ENCODE data around the gene MLH1. TPM values are rescaled to one million over a fixed set of nuclear protein-coding genes. Genes with fewer than 3 reads are reported as not detected.

The MLH1 gene
- total RNA-seq, 1 experiment from 2014 or later, result 47.8 TPM

GRCh38 chr3:37024092-37024491 is 30.8 kb downstream of the MLH1 start:
- H3K27ac ChIP-seq (ENCODE audit: low read length), result no peak overlapping the region
- no peaks in the 10 kb centered on the region for H4K20me1 ChIP-seq (ENCODE audit: insufficient read depth, low read depth, low read length)
- H3K36me3 ChIP-seq (ENCODE audit: insufficient read depth, low read length), result peaks cover 37% of the 10 kb centered on the region
- H3K4me3 ChIP-seq (ENCODE audit: low read length), result no peak overlapping the region
- no peak overlapping the region for H3K4me2 ChIP-seq (ENCODE audit: low read depth, low read length, poor library complexity, severe bottlenecking)
- H3K9me3 ChIP-seq (ENCODE audit: low read length), result no peaks in the 10 kb centered on the region
- peak; percentile 68 for DNase-seq
- peaks cover 12% of the 10 kb centered on the region for H3K4me1 ChIP-seq (ENCODE audit: low read length)
- no peaks in the 10 kb centered on the region for H3K9me2 ChIP-seq (replicated peaks; ENCODE audit: insufficient read depth, low read length)
- no peak overlapping the region for H3K9ac ChIP-seq (ENCODE audit: low read length)
- peaks cover 4% of the 10 kb centered on the region; the same call in 1 of the 2 replicates for H3K79me2 ChIP-seq (ENCODE audit: low read length)
- no peak overlapping the region for H2AFZ ChIP-seq (ENCODE audit: low read length)
- no peaks in the 10 kb centered on the region for H3K27me3 ChIP-seq (ENCODE audit: low read length)

GRCh38 chr3:37024820-37025405 is 31.6 kb downstream of the MLH1 start:
- Histone ChIP-seq H2AFZ (ENCODE audit: low read length) (no peak overlapping the region), H3K79me2 (ENCODE audit: low read length) (peaks cover 4% of the 10 kb centered on the region; the same call in 1 of the 2 replicates), H3K4me3 (ENCODE audit: low read length) (no peak overlapping the region), H3K9me2 (replicated peaks; ENCODE audit: insufficient read depth, low read length) (no peaks in the 10 kb centered on the region), H3K36me3 (ENCODE audit: insufficient read depth, low read length) (peaks cover 41% of the 10 kb centered on the region), H3K4me2 (ENCODE audit: low read depth, low read length, poor library complexity, severe bottlenecking) (peak overlapping the region; percentile 2), H3K9ac (ENCODE audit: low read length) (no peak overlapping the region), H4K20me1 (ENCODE audit: insufficient read depth, low read depth, low read length) (no peaks in the 10 kb centered on the region), H3K9me3 (ENCODE audit: low read length) (no peaks in the 10 kb centered on the region), H3K27me3 (ENCODE audit: low read length) (no peaks in the 10 kb centered on the region), H3K27ac (ENCODE audit: low read length) (peak overlapping the region; percentile 19; the same call in 1 of the 2 replicates), H3K4me1 (ENCODE audit: low read length) (peaks cover 12% of the 10 kb centered on the region)
- peak; percentile 74 for DNase-seq

GRCh38 chr3:37025561-37026335 is 32.4 kb downstream of the MLH1 start:
- H3K9me2 ChIP-seq (replicated peaks; ENCODE audit: insufficient read depth, low read length), result no peaks in the 10 kb centered on the region
- no peak overlapping the region for H3K4me3 ChIP-seq (ENCODE audit: low read length)
- no peaks in the 10 kb centered on the region for H3K27me3 ChIP-seq (ENCODE audit: low read length)
- peaks cover 41% of the 10 kb centered on the region for H3K36me3 ChIP-seq (ENCODE audit: insufficient read depth, low read length)
- H3K9me3 ChIP-seq (ENCODE audit: low read length), result no peaks in the 10 kb centered on the region
- H3K27ac ChIP-seq (ENCODE audit: low read length), result 0 out of 2 replicates have a peak overlapping the region, but pooled peaks have one; percentile 19
- H3K4me1 ChIP-seq (ENCODE audit: low read length), result peaks cover 12% of the 10 kb centered on the region
- no peak overlapping the region for H3K9ac ChIP-seq (ENCODE audit: low read length)
- H3K4me2 ChIP-seq (ENCODE audit: low read depth, low read length, poor library complexity, severe bottlenecking), result no peak overlapping the region
- H3K79me2 ChIP-seq (ENCODE audit: low read length), result peaks cover 4% of the 10 kb centered on the region; the same call in 1 of the 2 replicates
- no peak for DNase-seq
- no peaks in the 10 kb centered on the region for H4K20me1 ChIP-seq (ENCODE audit: insufficient read depth, low read depth, low read length)
- H2AFZ ChIP-seq (ENCODE audit: low read length), result no peak overlapping the region

GRCh38 chr3:37026851-37027250 is 33.5 kb downstream of the MLH1 start:
- Histone ChIP-seq H3K36me3 (ENCODE audit: insufficient read depth, low read length) (peaks cover 42% of the 10 kb centered on the region), H3K4me3 (ENCODE audit: low read length) (no peak overlapping the region), H3K27me3 (ENCODE audit: low read length) (no peaks in the 10 kb centered on the region), H3K4me2 (ENCODE audit: low read depth, low read length, poor library complexity, severe bottlenecking) (no peak overlapping the region), H3K4me1 (ENCODE audit: low read length) (peaks cover 12% of the 10 kb centered on the region), H3K27ac (ENCODE audit: low read length) (no peak overlapping the region), H4K20me1 (ENCODE audit: insufficient read depth, low read depth, low read length) (no peaks in the 10 kb centered on the region), H3K9me2 (replicated peaks; ENCODE audit: insufficient read depth, low read length) (no peaks in the 10 kb centered on the region), H3K9ac (ENCODE audit: low read length) (no peak overlapping the region), H2AFZ (ENCODE audit: low read length) (no peak overlapping the region), H3K9me3 (ENCODE audit: low read length) (no peaks in the 10 kb centered on the region), H3K79me2 (ENCODE audit: low read length) (peaks cover 8% of the 10 kb centered on the region; the same call in 1 of the 2 replicates)
- DNase-seq, result no peak

GRCh38 chr3:37028329-37028728 is 35.0 kb downstream of the MLH1 start:
- H3K4me2 ChIP-seq (ENCODE audit: low read depth, low read length, poor library complexity, severe bottlenecking), result no peak overlapping the region
- H4K20me1 ChIP-seq (ENCODE audit: insufficient read depth, low read depth, low read length), result no peaks in the 10 kb centered on the region
- peaks cover 56% of the 10 kb centered on the region for H3K36me3 ChIP-seq (ENCODE audit: insufficient read depth, low read length)
- H3K9ac ChIP-seq (ENCODE audit: low read length), result no peak overlapping the region
- H2AFZ ChIP-seq (ENCODE audit: low read length), result no peak overlapping the region
- H3K9me2 ChIP-seq (replicated peaks; ENCODE audit: insufficient read depth, low read length), result no peaks in the 10 kb centered on the region
- no peak overlapping the region for H3K4me3 ChIP-seq (ENCODE audit: low read length)
- no peak for DNase-seq
- no peak overlapping the region for H3K27ac ChIP-seq (ENCODE audit: low read length)
- no peaks in the 10 kb centered on the region for H3K9me3 ChIP-seq (ENCODE audit: low read length)
- no peaks in the 10 kb centered on the region for H3K27me3 ChIP-seq (ENCODE audit: low read length)
- peaks cover 9% of the 10 kb centered on the region; the same call in 1 of the 2 replicates for H3K79me2 ChIP-seq (ENCODE audit: low read length)
- peaks cover 12% of the 10 kb centered on the region for H3K4me1 ChIP-seq (ENCODE audit: low read length)

GRCh38 chr3:37029111-37029510 is 35.8 kb downstream of the MLH1 start:
- no peak overlapping the region for H3K27ac ChIP-seq (ENCODE audit: low read length)
- H3K4me2 ChIP-seq (ENCODE audit: low read depth, low read length, poor library complexity, severe bottlenecking), result no peak overlapping the region
- peaks cover 12% of the 10 kb centered on the region for H3K4me1 ChIP-seq (ENCODE audit: low read length)
- peaks cover 11% of the 10 kb centered on the region; the same call in 1 of the 2 replicates for H3K79me2 ChIP-seq (ENCODE audit: low read length)
- H2AFZ ChIP-seq (ENCODE audit: low read length), result no peak overlapping the region
- H3K9ac ChIP-seq (ENCODE audit: low read length), result no peak overlapping the region
- no peaks in the 10 kb centered on the region for H3K27me3 ChIP-seq (ENCODE audit: low read length)
- H4K20me1 ChIP-seq (ENCODE audit: insufficient read depth, low read depth, low read length), result no peaks in the 10 kb centered on the region
- no peaks in the 10 kb centered on the region for H3K9me3 ChIP-seq (ENCODE audit: low read length)
- DNase-seq, result no peak
- peaks cover 64% of the 10 kb centered on the region for H3K36me3 ChIP-seq (ENCODE audit: insufficient read depth, low read length)
- H3K9me2 ChIP-seq (replicated peaks; ENCODE audit: insufficient read depth, low read length), result no peaks in the 10 kb centered on the region
- H3K4me3 ChIP-seq (ENCODE audit: low read length), result no peak overlapping the region

GRCh38 chr3:37029516-37030163 is 36.3 kb downstream of the MLH1 start:
- peaks cover 68% of the 10 kb centered on the region for H3K36me3 ChIP-seq (ENCODE audit: insufficient read depth, low read length)

GRCh38 chr3:37030588-37030987 is 37.3 kb downstream of the MLH1 start:
- no peak overlapping the region for H3K4me3 ChIP-seq (ENCODE audit: low read length)
- peaks cover 77% of the 10 kb centered on the region for H3K36me3 ChIP-seq (ENCODE audit: insufficient read depth, low read length)
- H3K27ac ChIP-seq (ENCODE audit: low read length), result no peak overlapping the region
- DNase-seq, result no peak
- peaks cover 12% of the 10 kb centered on the region; the same call in 1 of the 2 replicates for H3K79me2 ChIP-seq (ENCODE audit: low read length)
- no peak overlapping the region for H2AFZ ChIP-seq (ENCODE audit: low read length)
- H3K27me3 ChIP-seq (ENCODE audit: low read length), result no peaks in the 10 kb centered on the region
- no peak overlapping the region for H3K9ac ChIP-seq (ENCODE audit: low read length)
- no peak overlapping the region for H3K4me2 ChIP-seq (ENCODE audit: low read depth, low read length, poor library complexity, severe bottlenecking)
- no peaks in the 10 kb centered on the region for H3K4me1 ChIP-seq (ENCODE audit: low read length)
- H4K20me1 ChIP-seq (ENCODE audit: insufficient read depth, low read depth, low read length), result no peaks in the 10 kb centered on the region
- peaks cover 8% of the 10 kb centered on the region; the same call in 1 of the 2 replicates for H3K9me3 ChIP-seq (ENCODE audit: low read length)
- no peaks in the 10 kb centered on the region for H3K9me2 ChIP-seq (replicated peaks; ENCODE audit: insufficient read depth, low read length)

More at GRCh38 chr3:37029516-37030163, 36.3 kb downstream of the MLH1 start:
- Histone ChIP-seq H3K9me3 (ENCODE audit: low read length) (no peaks in the 10 kb centered on the region), H3K4me3 (ENCODE audit: low read length) (no peak overlapping the region), H3K9ac (ENCODE audit: low read length) (no peak overlapping the region), H3K79me2 (ENCODE audit: low read length) (peaks cover 9% of the 10 kb centered on the region; the same call in 1 of the 2 replicates), H3K4me1 (ENCODE audit: low read length) (peaks cover 7% of the 10 kb centered on the region), H3K9me2 (replicated peaks; ENCODE audit: insufficient read depth, low read length) (no peaks in the 10 kb centered on the region), H3K27me3 (ENCODE audit: low read length) (no peaks in the 10 kb centered on the region), H3K27ac (ENCODE audit: low read length) (no peak overlapping the region), H3K4me2 (ENCODE audit: low read depth, low read length, poor library complexity, severe bottlenecking) (no peak overlapping the region), H4K20me1 (ENCODE audit: insufficient read depth, low read depth, low read length) (no peaks in the 10 kb centered on the region), H2AFZ (ENCODE audit: low read length) (no peak overlapping the region)
- no peak for DNase-seq
